DLD1 (cell line): ENCODE results near the gene MRPL42.
"Not testable (repeated sequence)": the region's sequence is repeated elsewhere in the genome, so short reads cannot be mapped to it uniquely, and the experiment has no call there.

ENCODE experiments used
- in situ Hi-C: cut with HindIII; loops from 2 replicates; pipeline ENCODE4 v1.10.0; 2017; ENCODE audit warnings: low sequenced_read_pairs

Gene MRPL42

GRCh38 chr12:93540466-93540865, 73.2 kb downstream of the MRPL42 start:
- in situ Hi-C loops: no loop called here

- in situ Hi-C loops: no loop called here
These were observed 74.4 kb downstream of the MRPL42 start for GRCh38 chr12:93541578-93542225.

DNA sequence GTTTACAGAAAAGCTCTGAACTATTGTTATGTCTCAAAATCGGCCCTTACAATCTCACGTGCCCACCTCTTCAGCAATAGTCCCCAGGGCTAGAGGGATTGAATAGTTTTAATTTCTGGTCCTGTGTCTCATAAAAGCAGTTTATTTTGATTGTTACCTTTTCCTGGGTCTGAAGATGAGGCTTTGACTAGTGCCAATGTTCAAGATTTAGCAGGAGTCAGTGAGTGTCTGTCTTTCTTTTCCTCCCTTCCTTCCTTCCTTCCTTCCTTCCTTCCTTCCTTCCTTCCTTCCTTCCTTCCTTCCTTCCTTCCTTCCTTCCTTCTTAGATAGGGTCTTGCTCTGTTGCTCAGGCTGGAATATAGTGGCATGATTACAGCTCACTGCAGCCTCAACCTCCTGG, 80.5 kb downstream of the MRPL42 start:
- in situ Hi-C loops: no loop called here

DNA sequence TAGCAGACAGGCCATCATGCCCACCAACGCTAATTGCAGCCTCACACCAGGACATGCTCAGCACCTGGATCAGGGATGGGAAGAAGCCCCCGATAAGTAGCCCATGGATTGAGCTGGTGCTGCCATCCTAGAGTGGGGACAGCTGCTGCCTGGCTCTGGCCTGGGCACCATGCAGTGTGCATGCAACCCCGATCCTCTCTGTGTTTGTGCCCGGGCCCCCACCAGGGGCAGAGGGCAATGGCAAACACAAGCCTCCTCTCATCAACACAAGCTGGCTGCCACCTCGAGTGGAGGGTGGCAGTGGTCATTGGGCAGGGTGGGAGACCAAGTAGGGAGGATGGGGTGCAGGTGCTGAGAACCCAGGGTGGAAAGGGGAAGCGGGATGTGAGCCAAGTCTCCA, 81.9 kb downstream of the MRPL42 start:
- in situ Hi-C loops: no loop called here

- in situ Hi-C loops: no loop called here
These were observed 83.7 kb downstream of the MRPL42 start for GRCh38 chr12:93550748-93551611.

DNA sequence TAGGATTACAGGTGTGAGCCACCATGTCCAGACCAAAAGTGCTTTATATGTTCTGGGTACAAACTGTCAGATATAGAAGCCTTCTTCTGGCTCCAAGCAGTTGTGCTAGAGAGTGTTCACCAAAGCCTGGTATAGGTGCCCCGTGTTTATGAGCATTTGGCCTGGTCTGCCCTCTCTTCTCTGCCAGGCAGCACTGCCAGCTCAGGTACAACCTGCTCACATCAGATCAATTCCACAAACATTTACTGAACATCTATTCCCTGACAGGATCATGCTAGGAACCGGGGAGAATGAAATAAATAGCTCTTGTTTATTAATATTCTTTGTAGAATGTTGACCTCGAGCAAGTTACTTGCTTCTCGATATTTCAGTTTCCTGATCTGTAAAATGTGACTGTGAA, 85.1 kb downstream of the MRPL42 start:
- in situ Hi-C loops: no loop called here

GRCh38 chr12:93557879-93558278, 90.6 kb downstream of the MRPL42 start:
- in situ Hi-C loops: not testable (repeated sequence)

DNA sequence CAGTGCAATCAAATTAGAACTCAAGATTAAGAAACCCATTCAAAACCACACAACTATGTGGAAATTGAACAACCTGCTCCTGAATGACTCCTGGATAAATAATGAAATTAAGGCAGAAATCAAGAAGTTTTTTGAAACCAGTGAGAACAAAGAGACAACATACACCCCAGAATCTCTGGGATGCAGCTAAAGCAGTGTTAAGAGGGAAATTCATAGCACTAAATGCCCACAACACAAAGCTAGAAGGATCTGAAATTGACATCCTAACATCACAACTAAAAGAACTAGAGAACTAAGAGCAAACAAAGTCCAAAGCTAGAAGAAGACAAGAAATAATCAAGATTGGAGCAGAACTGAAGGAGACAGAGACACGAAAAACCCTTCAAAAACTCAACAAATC, 91.4 kb downstream of the MRPL42 start:
- in situ Hi-C loops: not testable (repeated sequence)

DNA sequence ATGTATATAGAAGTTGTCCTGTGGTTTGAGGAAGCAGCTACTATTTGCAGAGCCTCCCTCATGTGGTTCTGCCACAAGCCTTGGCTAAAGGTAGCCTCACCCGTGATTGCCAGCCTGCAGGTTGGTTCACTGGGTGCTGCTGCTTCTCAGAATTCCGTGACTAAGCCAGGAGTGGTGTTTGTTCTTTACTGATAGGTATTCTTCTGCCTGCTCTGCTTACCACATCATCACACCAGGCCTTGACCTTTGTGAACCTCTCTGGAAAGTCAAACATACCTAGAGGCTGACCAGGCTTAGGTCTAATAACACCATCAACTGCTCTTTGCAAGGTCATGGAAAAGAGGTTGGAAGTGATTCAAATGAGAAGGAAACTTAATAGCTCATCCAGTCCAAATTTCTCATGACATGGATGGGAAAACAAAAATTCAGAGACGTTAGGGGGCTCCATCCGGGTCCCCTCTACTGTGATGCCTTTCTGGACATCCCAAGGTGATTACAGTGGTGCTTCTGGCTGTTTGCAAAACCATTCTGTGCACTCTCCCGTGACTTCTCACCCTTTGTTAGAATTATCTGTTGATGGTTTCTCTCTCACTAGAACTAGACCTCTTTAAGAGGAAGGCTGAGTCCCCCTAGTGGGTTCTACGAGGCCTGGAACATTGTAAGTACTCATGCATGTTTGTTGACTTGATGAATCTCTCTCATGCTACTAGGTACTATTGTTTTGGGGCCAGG, 96.7 kb downstream of the MRPL42 start:
- in situ Hi-C loops: no loop called here

DNA sequence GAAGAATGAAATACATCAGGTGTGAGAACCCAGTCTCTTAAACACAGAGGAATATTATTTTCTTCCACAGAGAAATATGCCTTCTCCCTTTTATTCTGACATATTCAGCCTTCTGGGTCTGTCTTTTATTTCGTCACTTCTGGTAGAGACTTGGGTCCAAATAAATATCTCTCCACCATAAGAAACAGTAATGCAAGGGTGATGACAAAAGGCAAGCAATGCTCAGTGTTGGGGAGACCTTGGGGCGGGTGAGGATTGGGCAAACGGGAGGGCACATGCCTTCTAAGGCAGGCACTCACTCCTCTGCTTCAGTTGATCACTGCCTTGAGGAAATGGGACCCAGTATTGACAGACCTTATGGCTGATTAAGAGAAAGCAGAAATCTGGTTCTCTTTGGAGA, 98.4 kb downstream of the MRPL42 start:
- in situ Hi-C loops: no loop called here
